SK-N-MC (cell line): Measurements from ENCODE around the gene C10orf67.

Experiments
- EZH2 ChIP-seq: fragments of 200-600 bp; sonication (generic); IDR thresholded peaks from one replicate; pipeline ENCODE4 v1.6.1; 2017; ENCODE audit warnings: antibody characterized with exemption
- FOXP2 ChIP-seq: optimal IDR thresholded peaks from 2 replicates; pipeline ENCODE3; 2011; ENCODE audit warnings: mild to moderate bottlenecking, moderate library complexity; ENCODE audit not compliant: insufficient read depth; ENCODE audit errors: extremely low read length, control extremely low read depth
- POLR2AphosphoS5 ChIP-seq: IDR thresholded peaks from 2 replicates; pipeline ENCODE4 v1.6.1; 2012; ENCODE audit warnings: mild to moderate bottlenecking, low read depth, low read length, borderline replicate concordance

DNA sequence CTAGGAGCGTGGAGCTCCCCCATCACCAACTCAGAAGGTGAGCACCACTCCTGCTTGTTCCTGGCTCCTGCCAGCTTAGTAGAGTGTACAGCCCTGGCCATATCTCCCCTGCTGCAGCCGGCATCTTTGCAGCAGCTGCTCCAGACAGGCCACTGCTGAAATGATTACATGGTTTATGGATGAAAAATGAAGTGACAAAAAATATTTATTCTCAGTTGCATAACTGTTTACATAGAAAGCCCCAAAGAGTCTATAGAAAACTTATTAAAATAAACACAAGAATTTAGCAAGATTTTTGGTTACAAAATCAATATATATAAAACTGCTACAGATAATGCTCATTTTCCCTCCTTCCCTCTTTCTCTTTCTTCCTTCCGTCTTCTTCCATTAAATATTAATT, 27.2 kb downstream of the C10orf67 start:
- TF ChIP-seq POLR2AphosphoS5, result no peak
- no peak for TF ChIP-seq EZH2
- no peak for TF ChIP-seq FOXP2
